ENCODE measurements around the gene SLC37A3. TPM values are rescaled to one million over a fixed set of nuclear protein-coding genes. Genes with fewer than 3 reads are reported as not detected.
A peak's percentile ranks its signal among the peaks of the same experiment; 100 is the strongest.
"Not testable (repeated sequence)": the region's sequence is repeated elsewhere in the genome, so short reads cannot be mapped to it uniquely, and the experiment has no call there.

Gene SLC37A3
- total RNA-seq, 1 donor from 2014 or later: 83.4 TPM

GRCh38 chr7:140342727-140343514, 55.4 kb downstream of the SLC37A3 start:
- Histone ChIP-seq H2AFZ (replicated peaks) (no peak overlapping the region), H3K4me2 (no peak overlapping the region), H3K9me3 (ENCODE audit: low read depth) (no peaks in the 10 kb centered on the region), H3F3A (ENCODE audit: low read depth) (no peaks in the 10 kb centered on the region), H3K36me3 (peaks cover 8% of the 10 kb centered on the region), H4K20me1 (ENCODE audit: low read depth) (no peaks in the 10 kb centered on the region), H3K9ac (no peak overlapping the region), H3K27me3 (no peaks in the 10 kb centered on the region), H3K27ac (no peak overlapping the region), H3K79me2 (ENCODE audit: low read depth) (no peaks in the 10 kb centered on the region), H3K4me3 (no peak overlapping the region), H3K4me1 (peaks cover 2% of the 10 kb centered on the region)
- Mint-ChIP-seq H3K9me3 (no peaks in the 10 kb centered on the region), H3K4me3 (no peak overlapping the region), H3K27me3 (ENCODE audit: insufficient read depth, low read depth) (peaks cover 2% of the 10 kb centered on the region), H3K4me1 (peaks cover under 1% of the 10 kb centered on the region), H3K27ac (no peak overlapping the region), H3K36me3 (peaks cover 28% of the 10 kb centered on the region)
- TF ChIP-seq CTCF (IDR thresholded peaks at IDR 0.05) (peak; percentile 56), EZH2phosphoT487 (IDR thresholded peaks at IDR 0.05) (no peak), EZH2 (IDR thresholded peaks at IDR 0.05) (no peak)
- DNase-seq (ENCODE audit: low spot score): peak; percentile 64

- not testable (repeated sequence) for H3K36me3 ChIP-seq; H2AFZ ChIP-seq (replicated peaks); H3K9me3 Mint-ChIP-seq; H3F3A ChIP-seq (ENCODE audit: low read depth); H3K4me2 ChIP-seq; H3K27me3 ChIP-seq; H3K27me3 Mint-ChIP-seq (ENCODE audit: insufficient read depth, low read depth); H3K4me3 ChIP-seq; H3K9me3 ChIP-seq (ENCODE audit: low read depth); H3K79me2 ChIP-seq (ENCODE audit: low read depth); H3K4me1 ChIP-seq; H3K27ac ChIP-seq; H4K20me1 ChIP-seq (ENCODE audit: low read depth); DNase-seq (ENCODE audit: low spot score); H3K4me3 Mint-ChIP-seq; H3K4me1 Mint-ChIP-seq; H3K27ac Mint-ChIP-seq; H3K9ac ChIP-seq
- H3K36me3 Mint-ChIP-seq: peaks cover 43% of the 10 kb centered on the region
These were observed 59.4 kb downstream of the SLC37A3 start for GRCh38 chr7:140338959-140339358.

- no peak for DNase-seq (ENCODE audit: low spot score)
- Histone ChIP-seq H3F3A (ENCODE audit: low read depth) (peaks cover 4% of the 10 kb centered on the region), H3K36me3 (peaks cover 10% of the 10 kb centered on the region), H3K4me1 (no peaks in the 10 kb centered on the region), H3K4me3 (no peak overlapping the region), H3K9ac (no peak overlapping the region), H2AFZ (replicated peaks) (no peak overlapping the region), H3K4me2 (no peak overlapping the region), H3K27me3 (no peaks in the 10 kb centered on the region), H3K79me2 (ENCODE audit: low read depth) (no peaks in the 10 kb centered on the region), H3K27ac (no peak overlapping the region), H3K9me3 (ENCODE audit: low read depth) (no peaks in the 10 kb centered on the region), H4K20me1 (ENCODE audit: low read depth) (no peaks in the 10 kb centered on the region)
- Mint-ChIP-seq H3K27ac (no peak overlapping the region), H3K4me1 (peaks cover 4% of the 10 kb centered on the region), H3K36me3 (peaks cover 19% of the 10 kb centered on the region), H3K4me3 (no peak overlapping the region), H3K9me3 (no peaks in the 10 kb centered on the region), H3K27me3 (ENCODE audit: insufficient read depth, low read depth) (peaks cover 3% of the 10 kb centered on the region)
- TF ChIP-seq CTCF (IDR thresholded peaks at IDR 0.05): no peak
- TF ChIP-seq EZH2 (IDR thresholded peaks at IDR 0.05): no peak
- TF ChIP-seq EZH2phosphoT487 (IDR thresholded peaks at IDR 0.05): no peak
These were observed 63.8 kb downstream of the SLC37A3 start for GRCh38 chr7:140334341-140335057.

DNA sequence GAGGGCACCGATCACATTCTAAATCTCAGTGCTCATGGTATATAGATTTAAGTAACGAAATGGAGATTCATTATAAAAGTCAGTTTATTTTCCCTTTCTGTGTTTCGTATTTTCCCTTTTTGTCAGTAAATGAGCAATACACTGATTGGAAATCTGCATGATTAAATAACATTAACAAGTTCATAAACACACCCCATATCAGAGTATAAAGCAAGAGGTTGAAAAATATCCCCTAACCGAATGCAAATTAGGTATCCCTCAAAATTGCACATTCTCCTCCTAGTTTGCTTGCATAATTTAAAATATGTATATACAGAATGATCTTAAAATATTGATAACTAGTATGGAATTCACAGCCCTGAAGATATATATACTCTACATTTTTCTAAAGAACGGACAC, 64.6 kb downstream of the SLC37A3 start:
- Mint-ChIP-seq H3K27me3 (ENCODE audit: insufficient read depth, low read depth) (peaks cover 3% of the 10 kb centered on the region), H3K9me3 (no peaks in the 10 kb centered on the region), H3K4me1 (peaks cover 4% of the 10 kb centered on the region), H3K36me3 (peaks cover 19% of the 10 kb centered on the region), H3K4me3 (no peak overlapping the region), H3K27ac (no peak overlapping the region)
- H3K4me2 ChIP-seq: no peak overlapping the region
- no peaks in the 10 kb centered on the region for H3K79me2 ChIP-seq (ENCODE audit: low read depth)
- H3K27ac ChIP-seq: no peak overlapping the region
- H4K20me1 ChIP-seq (ENCODE audit: low read depth): no peaks in the 10 kb centered on the region
- H3K36me3 ChIP-seq: peaks cover 10% of the 10 kb centered on the region
- TF ChIP-seq CTCF (IDR thresholded peaks at IDR 0.05): no peak
- TF ChIP-seq EZH2phosphoT487 (IDR thresholded peaks at IDR 0.05): no peak
- no peak overlapping the region for H2AFZ ChIP-seq (replicated peaks)
- H3K4me3 ChIP-seq: no peak overlapping the region
- DNase-seq (ENCODE audit: low spot score): no peak
- H3F3A ChIP-seq (ENCODE audit: low read depth): peaks cover 4% of the 10 kb centered on the region
- H3K9ac ChIP-seq: no peak overlapping the region
- H3K27me3 ChIP-seq: no peaks in the 10 kb centered on the region
- H3K4me1 ChIP-seq: no peaks in the 10 kb centered on the region
- no peaks in the 10 kb centered on the region for H3K9me3 ChIP-seq (ENCODE audit: low read depth)
